Breast epithelium (tissue), 3 donors: ENCODE results near the gene MPPED1.

Experiments used
- POLR2A ChIP-seq: fragments of 450-650 bp; IDR thresholded peaks from one replicate; pipeline ENCODE4 v1.6.1; 2016; ENCODE audit warnings: antibody characterized with exemption, mild to moderate bottlenecking, moderate library complexity
- TF ChIP-seq, protein P1 (sequence below), 3 donors: fragments of 450-650 bp; IDR thresholded peaks; one replicate each; pipeline ENCODE4 v1.5.1; 2016 to 2017; ENCODE audit warnings: antibody characterized with exemption in 3 of 3, mild to moderate bottlenecking in 3 of 3, moderate library complexity in 3 of 3

DNA sequence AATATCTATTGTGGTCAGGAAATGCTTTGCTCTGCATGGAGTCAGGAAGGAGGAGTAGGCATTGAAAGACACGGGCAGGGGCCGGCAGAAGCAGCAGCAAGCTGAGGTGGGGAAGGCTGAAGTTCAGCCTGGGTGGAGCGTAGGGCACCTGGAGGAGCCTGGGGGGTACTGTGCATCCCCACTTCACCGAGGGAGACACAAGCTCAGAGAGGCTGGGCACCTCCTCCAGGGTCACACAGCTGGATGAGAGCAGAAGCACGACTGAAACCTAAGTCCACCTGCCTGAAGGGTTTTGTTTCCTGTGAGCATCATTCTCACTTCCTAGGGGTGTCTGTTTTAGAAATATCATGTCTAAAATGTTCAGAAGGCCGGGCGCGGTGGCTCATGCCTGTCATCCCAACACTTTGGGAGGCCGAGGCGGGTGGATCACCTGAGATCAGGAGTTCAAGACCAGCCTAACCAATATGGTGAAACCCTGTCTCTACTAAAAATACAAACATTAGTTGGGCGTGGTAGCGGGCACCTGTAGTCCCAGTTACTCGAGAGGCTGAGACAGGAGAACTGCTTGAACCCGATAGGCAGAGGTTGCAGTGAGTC is 138.3 kb downstream of the MPPED1 start:
- TF ChIP-seq, protein P1, sequence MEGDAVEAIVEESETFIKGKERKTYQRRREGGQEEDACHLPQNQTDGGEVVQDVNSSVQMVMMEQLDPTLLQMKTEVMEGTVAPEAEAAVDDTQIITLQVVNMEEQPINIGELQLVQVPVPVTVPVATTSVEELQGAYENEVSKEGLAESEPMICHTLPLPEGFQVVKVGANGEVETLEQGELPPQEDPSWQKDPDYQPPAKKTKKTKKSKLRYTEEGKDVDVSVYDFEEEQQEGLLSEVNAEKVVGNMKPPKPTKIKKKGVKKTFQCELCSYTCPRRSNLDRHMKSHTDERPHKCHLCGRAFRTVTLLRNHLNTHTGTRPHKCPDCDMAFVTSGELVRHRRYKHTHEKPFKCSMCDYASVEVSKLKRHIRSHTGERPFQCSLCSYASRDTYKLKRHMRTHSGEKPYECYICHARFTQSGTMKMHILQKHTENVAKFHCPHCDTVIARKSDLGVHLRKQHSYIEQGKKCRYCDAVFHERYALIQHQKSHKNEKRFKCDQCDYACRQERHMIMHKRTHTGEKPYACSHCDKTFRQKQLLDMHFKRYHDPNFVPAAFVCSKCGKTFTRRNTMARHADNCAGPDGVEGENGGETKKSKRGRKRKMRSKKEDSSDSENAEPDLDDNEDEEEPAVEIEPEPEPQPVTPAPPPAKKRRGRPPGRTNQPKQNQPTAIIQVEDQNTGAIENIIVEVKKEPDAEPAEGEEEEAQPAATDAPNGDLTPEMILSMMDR (IDR thresholded peaks at IDR 0.05) = no peak
- no peak for TF ChIP-seq POLR2A
